HL-60 (cell line): ENCODE data around the gene KIF15.

Experiments used
- DNase-seq, 2 experiments: peaks; one replicate each; pipeline ENCODE4 v3.0.0-alpha.2; 2010 to 2020; ENCODE audit warnings: low read depth in 1 of 2, low spot score in 1 of 2
- H3K27ac ChIP-seq: fragments of 250-450 bp; sonication (Bioruptor Pico); replicated peaks from 2 replicates; pipeline ENCODE4 v1.5.1; 2020; ENCODE audit warnings: mild to moderate bottlenecking, moderate library complexity
- H3K27me3 ChIP-seq: fragments of 250-450 bp; sonication (Bioruptor Pico); 2 replicates; pipeline ENCODE4 v1.5.1; 2021; ENCODE audit warnings: mild to moderate bottlenecking, moderate library complexity; ENCODE audit not compliant: insufficient read depth, poor library complexity, severe bottlenecking
- H3K4me3 ChIP-seq: replicated peaks from 2 replicates; pipeline ENCODE4 v1.5.1; 2011; ENCODE audit warnings: mild to moderate bottlenecking, control low read depth, low read length; ENCODE audit not compliant: insufficient read depth
- GABPA ChIP-seq: IDR thresholded peaks from 2 replicates; pipeline ENCODE4 v1.6.1; 2012; ENCODE audit warnings: low read depth
- POLR2AphosphoS5 ChIP-seq: IDR thresholded peaks from 2 replicates; pipeline ENCODE4 v1.6.1; 2012; ENCODE audit warnings: low read depth
- REST ChIP-seq: IDR thresholded peaks from 2 replicates; pipeline ENCODE4 v1.6.1; 2012; ENCODE audit warnings: low read depth; ENCODE audit not compliant: insufficient replicate concordance
- SPI1 ChIP-seq: IDR thresholded peaks from 2 replicates; pipeline ENCODE4 v1.6.1; 2012; ENCODE audit warnings: low read depth, mild to moderate bottlenecking, borderline replicate concordance
- TF ChIP-seq, protein P1 (sequence below): IDR thresholded peaks from one replicate; pipeline ENCODE4 v1.5.1; 2011; ENCODE audit warnings: low read length, control low read depth, inconsistent platforms; ENCODE audit not compliant: insufficient read depth

Gene KIF15

GRCh38 chr3:44764248-44764647 lies 2.7 kb downstream of the KIF15 start:
- DNase-seq: no peak
- H3K27ac ChIP-seq: no peak overlapping the region
- H3K27me3 ChIP-seq: no peaks in the 10 kb centered on the region
- no peak overlapping the region for H3K4me3 ChIP-seq
- TF ChIP-seq, protein P1, sequence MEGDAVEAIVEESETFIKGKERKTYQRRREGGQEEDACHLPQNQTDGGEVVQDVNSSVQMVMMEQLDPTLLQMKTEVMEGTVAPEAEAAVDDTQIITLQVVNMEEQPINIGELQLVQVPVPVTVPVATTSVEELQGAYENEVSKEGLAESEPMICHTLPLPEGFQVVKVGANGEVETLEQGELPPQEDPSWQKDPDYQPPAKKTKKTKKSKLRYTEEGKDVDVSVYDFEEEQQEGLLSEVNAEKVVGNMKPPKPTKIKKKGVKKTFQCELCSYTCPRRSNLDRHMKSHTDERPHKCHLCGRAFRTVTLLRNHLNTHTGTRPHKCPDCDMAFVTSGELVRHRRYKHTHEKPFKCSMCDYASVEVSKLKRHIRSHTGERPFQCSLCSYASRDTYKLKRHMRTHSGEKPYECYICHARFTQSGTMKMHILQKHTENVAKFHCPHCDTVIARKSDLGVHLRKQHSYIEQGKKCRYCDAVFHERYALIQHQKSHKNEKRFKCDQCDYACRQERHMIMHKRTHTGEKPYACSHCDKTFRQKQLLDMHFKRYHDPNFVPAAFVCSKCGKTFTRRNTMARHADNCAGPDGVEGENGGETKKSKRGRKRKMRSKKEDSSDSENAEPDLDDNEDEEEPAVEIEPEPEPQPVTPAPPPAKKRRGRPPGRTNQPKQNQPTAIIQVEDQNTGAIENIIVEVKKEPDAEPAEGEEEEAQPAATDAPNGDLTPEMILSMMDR: no peak
- TF ChIP-seq REST: no peak
- TF ChIP-seq POLR2AphosphoS5: no peak

GRCh38 chr3:44771424-44772098 lies 10.0 kb downstream of the KIF15 start:
- Histone ChIP-seq H3K4me3 (no peak overlapping the region), H3K27me3 (no peaks in the 10 kb centered on the region), H3K27ac (no peak overlapping the region)
- DNase-seq: no peak
- TF ChIP-seq POLR2AphosphoS5 (no peak), GABPA (no peak), SPI1 (no peak), REST (no peak)
- TF ChIP-seq, protein P1: no peak

- DNase-seq: peak in 1 of 2 experiments; percentile 16
- H3K4me3 ChIP-seq: no peak overlapping the region
- TF ChIP-seq, protein P1: no peak
- TF ChIP-seq GABPA (no peak), REST (no peak), POLR2AphosphoS5 (no peak), SPI1 (no peak)
- H3K27ac ChIP-seq: no peak overlapping the region
- H3K27me3 ChIP-seq: no peaks in the 10 kb centered on the region
Measured at GRCh38 chr3:44772099-44772442, 10.5 kb downstream of the KIF15 start.
